Right forelimb (tissue), 1 donor: ENCODE data around the gene UNK.
A peak's percentile ranks its signal among the peaks of the same experiment; 100 is the strongest.

Source experiments
- DNase-seq: peaks from one replicate; pipeline ENCODE4 v3.0.0-alpha.2; 2018

UNK gene

GRCh38 chr17:75773808-75774470 is 10.7 kb upstream of the UNK start:
- DNase-seq: peak; percentile 47

- DNase-seq: no peak
These were observed 10.1 kb upstream of the UNK start for GRCh38 chr17:75774471-75774990.

- DNase-seq: peak; percentile 69
These were observed 9.5 kb upstream of the UNK start for GRCh38 chr17:75774991-75775668.

GRCh38 chr17:75776386-75777295 is 8.0 kb upstream of the UNK start:
- DNase-seq: peak; percentile 58

GRCh38 chr17:75777296-75777922 is 7.2 kb upstream of the UNK start:
- no peak for DNase-seq

GRCh38 chr17:75778066-75778860 is 6.3 kb upstream of the UNK start:
- DNase-seq: peak; percentile 45

GRCh38 chr17:75778861-75779249 is 5.8 kb upstream of the UNK start:
- no peak for DNase-seq

GRCh38 chr17:75779250-75779986 is 5.2 kb upstream of the UNK start:
- DNase-seq: peak; percentile 97

GRCh38 chr17:75779987-75780889 is 4.4 kb upstream of the UNK start:
- no peak for DNase-seq

GRCh38 chr17:75783069-75783783 is 1.4 kb upstream of the UNK start:
- DNase-seq: no peak

- peak; percentile 71 for DNase-seq
These were observed 668 bp upstream of the UNK start for GRCh38 chr17:75783803-75784472.

- peak; percentile 99 for DNase-seq
These were observed 647 bp downstream of the UNK start for GRCh38 chr17:75785016-75785890.

- DNase-seq: no peak
These were observed 6.6 kb downstream of the UNK start for GRCh38 chr17:75791254-75791653.

GRCh38 chr17:75793460-75793859 is 8.9 kb downstream of the UNK start:
- DNase-seq: no peak

- DNase-seq: no peak
These were observed 11.4 kb downstream of the UNK start for GRCh38 chr17:75795820-75796607.

GRCh38 chr17:75799402-75799801 is 14.8 kb downstream of the UNK start:
- no peak for DNase-seq

GRCh38 chr17:75803883-75804282 is 19.3 kb downstream of the UNK start:
- DNase-seq: no peak
